ENCODE data around the gene RGP1.

RGP1 gene

GRCh38 chr9:35732800-35733541, 16.1 kb upstream of the RGP1 start:
- H3K36me3 ChIP-seq (ENCODE audit: low read depth): peaks cover 54% of the 10 kb centered on the region
- DNase-seq (ENCODE audit: low spot score): no peak
- peaks cover 30% of the 10 kb centered on the region for H3K4me1 ChIP-seq (ENCODE audit: insufficient read depth, poor library complexity, severe bottlenecking)
- no peaks in the 10 kb centered on the region for H3K9me3 ChIP-seq (ENCODE audit: severe bottlenecking)
- ATAC-seq (ENCODE audit: low read depth): peak; percentile 20; the same call in 2 of the 3 replicates
- H3K4me3 ChIP-seq (ENCODE audit: severe bottlenecking): peak overlapping the region; percentile 63
- H3K27me3 ChIP-seq (ENCODE audit: insufficient read depth, poor library complexity, severe bottlenecking): no peaks in the 10 kb centered on the region
- TF ChIP-seq, protein P1, sequence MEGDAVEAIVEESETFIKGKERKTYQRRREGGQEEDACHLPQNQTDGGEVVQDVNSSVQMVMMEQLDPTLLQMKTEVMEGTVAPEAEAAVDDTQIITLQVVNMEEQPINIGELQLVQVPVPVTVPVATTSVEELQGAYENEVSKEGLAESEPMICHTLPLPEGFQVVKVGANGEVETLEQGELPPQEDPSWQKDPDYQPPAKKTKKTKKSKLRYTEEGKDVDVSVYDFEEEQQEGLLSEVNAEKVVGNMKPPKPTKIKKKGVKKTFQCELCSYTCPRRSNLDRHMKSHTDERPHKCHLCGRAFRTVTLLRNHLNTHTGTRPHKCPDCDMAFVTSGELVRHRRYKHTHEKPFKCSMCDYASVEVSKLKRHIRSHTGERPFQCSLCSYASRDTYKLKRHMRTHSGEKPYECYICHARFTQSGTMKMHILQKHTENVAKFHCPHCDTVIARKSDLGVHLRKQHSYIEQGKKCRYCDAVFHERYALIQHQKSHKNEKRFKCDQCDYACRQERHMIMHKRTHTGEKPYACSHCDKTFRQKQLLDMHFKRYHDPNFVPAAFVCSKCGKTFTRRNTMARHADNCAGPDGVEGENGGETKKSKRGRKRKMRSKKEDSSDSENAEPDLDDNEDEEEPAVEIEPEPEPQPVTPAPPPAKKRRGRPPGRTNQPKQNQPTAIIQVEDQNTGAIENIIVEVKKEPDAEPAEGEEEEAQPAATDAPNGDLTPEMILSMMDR (IDR thresholded peaks at IDR 0.05; ENCODE audit: poor library complexity, severe bottlenecking): peak; percentile 50
- peak overlapping the region; percentile 87 for H3K27ac ChIP-seq (ENCODE audit: poor library complexity, severe bottlenecking)

DNA sequence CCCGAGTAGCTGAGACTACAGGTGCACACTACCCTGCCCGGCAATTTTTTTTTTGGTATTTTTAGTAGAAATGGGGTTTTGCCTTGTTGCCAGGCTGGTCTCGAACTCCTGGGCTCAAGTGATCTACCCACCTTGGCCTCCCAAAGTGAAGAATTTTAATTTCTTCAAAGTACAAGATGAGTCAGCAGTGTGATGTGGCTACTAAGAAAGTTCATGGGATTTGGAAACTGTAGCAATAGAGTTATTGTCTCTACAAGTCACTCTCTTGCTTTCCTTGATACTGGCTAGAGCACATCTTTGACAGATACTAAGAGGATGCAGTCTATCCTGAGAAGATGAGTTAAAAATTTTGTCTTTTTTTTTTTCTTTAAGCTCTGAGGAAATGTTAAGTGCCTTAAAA, 15.0 kb upstream of the RGP1 start:
- no peaks in the 10 kb centered on the region for H3K27me3 ChIP-seq (ENCODE audit: insufficient read depth, poor library complexity, severe bottlenecking)
- H3K4me1 ChIP-seq (ENCODE audit: insufficient read depth, poor library complexity, severe bottlenecking): peaks cover 19% of the 10 kb centered on the region
- ATAC-seq (ENCODE audit: low read depth) (no peak), DNase-seq (ENCODE audit: low spot score) (no peak)
- H3K36me3 ChIP-seq (ENCODE audit: low read depth): peaks cover 59% of the 10 kb centered on the region
- H3K27ac ChIP-seq (ENCODE audit: poor library complexity, severe bottlenecking): peak overlapping the region; percentile 87
- TF ChIP-seq, protein P1 (IDR thresholded peaks at IDR 0.05; ENCODE audit: poor library complexity, severe bottlenecking): no peak
- H3K4me3 ChIP-seq (ENCODE audit: severe bottlenecking): no peak overlapping the region
- H3K9me3 ChIP-seq (ENCODE audit: severe bottlenecking): no peaks in the 10 kb centered on the region

- Histone ChIP-seq H3K4me1 (ENCODE audit: insufficient read depth, poor library complexity, severe bottlenecking) (peaks cover 5% of the 10 kb centered on the region), H3K27me3 (ENCODE audit: insufficient read depth, poor library complexity, severe bottlenecking) (no peaks in the 10 kb centered on the region), H3K27ac (ENCODE audit: poor library complexity, severe bottlenecking) (no peak overlapping the region), H3K4me3 (ENCODE audit: severe bottlenecking) (no peak overlapping the region), H3K9me3 (ENCODE audit: severe bottlenecking) (no peaks in the 10 kb centered on the region), H3K36me3 (ENCODE audit: low read depth) (peaks cover 74% of the 10 kb centered on the region)
- TF ChIP-seq, protein P1 (IDR thresholded peaks at IDR 0.05; ENCODE audit: poor library complexity, severe bottlenecking): peak; percentile 87
- DNase-seq (ENCODE audit: low spot score) (no peak), ATAC-seq (ENCODE audit: low read depth) (peak; percentile 30; the same call in 2 of the 3 replicates)
Observed at GRCh38 chr9:35736201-35736633, 12.9 kb upstream of the RGP1 start.

DNA sequence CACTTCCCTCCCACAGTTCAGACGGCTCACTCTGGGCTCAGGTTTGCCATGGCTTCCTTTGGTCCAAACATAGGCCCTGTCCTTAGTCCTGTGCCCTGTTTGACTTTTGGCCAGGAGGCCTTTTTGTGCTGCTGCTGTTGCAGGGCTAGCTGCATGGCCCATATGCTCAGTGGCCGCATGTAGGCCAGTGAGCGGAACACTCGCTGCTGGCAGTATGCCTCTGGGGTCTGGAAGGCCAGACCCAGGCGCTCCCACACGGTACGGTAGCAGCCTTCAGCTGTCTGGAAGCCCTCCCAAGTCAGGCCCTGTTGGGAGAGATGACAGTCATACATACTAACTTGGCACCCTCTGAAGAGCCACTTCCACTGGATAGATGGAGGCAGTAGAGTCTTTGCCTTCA, 11.9 kb upstream of the RGP1 start:
- TF ChIP-seq, protein P1 (IDR thresholded peaks at IDR 0.05; ENCODE audit: poor library complexity, severe bottlenecking): no peak
- Histone ChIP-seq H3K4me3 (ENCODE audit: severe bottlenecking) (no peak overlapping the region), H3K27ac (ENCODE audit: poor library complexity, severe bottlenecking) (no peak overlapping the region), H3K9me3 (ENCODE audit: severe bottlenecking) (no peaks in the 10 kb centered on the region), H3K36me3 (ENCODE audit: low read depth) (peaks cover 84% of the 10 kb centered on the region), H3K4me1 (ENCODE audit: insufficient read depth, poor library complexity, severe bottlenecking) (peaks cover 5% of the 10 kb centered on the region), H3K27me3 (ENCODE audit: insufficient read depth, poor library complexity, severe bottlenecking) (no peaks in the 10 kb centered on the region)
- ATAC-seq (ENCODE audit: low read depth): no peak
- no peak for DNase-seq (ENCODE audit: low spot score)

GRCh38 chr9:35738186-35738585, 10.9 kb upstream of the RGP1 start:
- TF ChIP-seq, protein P1 (IDR thresholded peaks at IDR 0.05; ENCODE audit: poor library complexity, severe bottlenecking): no peak
- no peaks in the 10 kb centered on the region for H3K9me3 ChIP-seq (ENCODE audit: severe bottlenecking)

More at GRCh38 chr9:35738186-35738585, 10.9 kb upstream of the RGP1 start:
- DNase-seq (ENCODE audit: low spot score) (no peak), ATAC-seq (ENCODE audit: low read depth) (no peak)
- no peak overlapping the region for H3K27ac ChIP-seq (ENCODE audit: poor library complexity, severe bottlenecking)
- peaks cover 5% of the 10 kb centered on the region for H3K4me1 ChIP-seq (ENCODE audit: insufficient read depth, poor library complexity, severe bottlenecking)
- H3K27me3 ChIP-seq (ENCODE audit: insufficient read depth, poor library complexity, severe bottlenecking): no peaks in the 10 kb centered on the region
- H3K4me3 ChIP-seq (ENCODE audit: severe bottlenecking): no peak overlapping the region
- H3K36me3 ChIP-seq (ENCODE audit: low read depth): peaks cover 94% of the 10 kb centered on the region
